Caco-2 (cell line): Measurements from ENCODE around the gene SEPTIN3. TPM values are rescaled to one million over a fixed set of nuclear protein-coding genes. Genes with fewer than 3 reads are reported as not detected.

ENCODE experiments used
- BruUV-seq: library from RNA; stranded (reverse); fragments of 400-500 nt; replicated peaks from 2 replicates; lab custom pipeline; 2021; lab: Mats Ljungman, UMichigan
- CTCF ChIA-PET: fragments of 300-600 bp; sonication (Branson Sonifier 250); formaldehyde crosslinking; loops from one replicate; lab custom pipeline; 2022; ENCODE audit warnings: antibody characterized with exemption; lab: Charles Lee
- POLR2A ChIA-PET: fragments of 300-600 bp; sonication (Branson Sonifier 250); formaldehyde crosslinking; loops from one replicate; lab custom pipeline; 2022; ENCODE audit warnings: antibody characterized with exemption; lab: Charles Lee
- DNase-seq, 2 experiments: peaks; one replicate each; pipeline versions ENCODE4 v3.0.0 to v3.0.0-alpha.2; 2020 to 2022
- H3K27me3 ChIP-seq: replicated peaks from 2 replicates; pipeline ENCODE4 v1.6.0; 2011; ENCODE audit warnings: low read length; ENCODE audit not compliant: control insufficient read depth, insufficient read depth
- H3K36me3 ChIP-seq: 2 replicates; pipeline ENCODE4 v1.5.1; 2011; ENCODE audit warnings: low read length; ENCODE audit not compliant: control insufficient read depth, insufficient read depth
- H3K4me1 ChIP-seq: fragments of 250-450 bp; sonication (Bioruptor Pico); 2 replicates; pipeline ENCODE4 v1.5.1; 2020; ENCODE audit warnings: mild to moderate bottlenecking
- H3K4me3 ChIP-seq: 2 replicates; pipeline ENCODE4 v1.5.1; 2011; ENCODE audit warnings: low read depth, mild to moderate bottlenecking, control low read depth, low read length
- H3K9me3 ChIP-seq: fragments of 250-450 bp; sonication (Bioruptor Pico); 2 replicates; pipeline ENCODE4 v1.5.1; 2020; ENCODE audit warnings: mild to moderate bottlenecking, moderate library complexity
- H3K27ac Mint-ChIP-seq: one replicate; pipeline ENCODE4 v1.8.0; 2022; ENCODE audit warnings: mixed read lengths; ENCODE audit not compliant: unreplicated experiment
- H3K27me3 Mint-ChIP-seq: one replicate; pipeline ENCODE4 v1.8.0; 2022; ENCODE audit warnings: mixed read lengths; ENCODE audit not compliant: insufficient read depth, unreplicated experiment
- H3K36me3 Mint-ChIP-seq: one replicate; pipeline ENCODE4 v1.8.0; 2022; ENCODE audit warnings: mild to moderate bottlenecking, mixed read lengths; ENCODE audit not compliant: insufficient read depth, unreplicated experiment
- H3K4me1 Mint-ChIP-seq: one replicate; pipeline ENCODE4 v1.8.0; 2022; ENCODE audit warnings: low read depth, mixed read lengths; ENCODE audit not compliant: unreplicated experiment
- H3K4me3 Mint-ChIP-seq: one replicate; pipeline ENCODE4 v1.8.0; 2022; ENCODE audit warnings: mild to moderate bottlenecking, moderate library complexity, mixed read lengths; ENCODE audit not compliant: unreplicated experiment
- H3K9me3 Mint-ChIP-seq: one replicate; pipeline ENCODE4 v1.8.0; 2022; ENCODE audit warnings: mixed read lengths; ENCODE audit not compliant: unreplicated experiment
- CTCF ChIP-seq, 2 experiments: fragments of 200-600 bp in 1 of 2; IDR thresholded peaks; 1 replicate in 1 of 2; 2 replicates in 1 of 2; pipeline versions ENCODE4 v1.5.1 to v1.8.0; 2011 to 2022; ENCODE audit warnings: antibody characterized with exemption in 1 of 2, control low read depth in 1 of 2, inconsistent platforms in 1 of 2, low read depth in 1 of 2, low read length in 1 of 2, mild to moderate bottlenecking in 1 of 2, moderate library complexity in 1 of 2; ENCODE audit not compliant: insufficient read depth in 1 of 2, severe bottlenecking in 1 of 2, unreplicated experiment in 1 of 2
- intact Hi-C: fragments of 100-400 bp; cut with micrococcal nuclease; formaldehyde crosslinking; loops from one replicate; pipeline ENCODE4 v1.10.0; 2022; ENCODE audit not compliant: unreplicated experiment
- total RNA-seq: library from RNA; stranded (reverse); gene quantifications from 2 replicates; pipeline ENCODE4 v1.2.3, GENCODE V29; 2022

The SEPTIN3 gene
- total RNA-seq, 1 experiment from 2014 or later, result 2.2 TPM

- no peak overlapping the region for H3K4me3 Mint-ChIP-seq
- ChIA-PET POLR2A (no interaction called here), CTCF (no interaction called here)
- peaks cover 4% of the 10 kb centered on the region for H3K27me3 Mint-ChIP-seq
- no peaks in the 10 kb centered on the region for H3K9me3 ChIP-seq
- intact Hi-C loops, result no loop called here
- no peaks in the 10 kb centered on the region for H3K9me3 Mint-ChIP-seq
- no peak for TF ChIP-seq CTCF (IDR thresholded peaks at IDR 0.05; ENCODE audit: insufficient read depth in 1 of 2, low read depth in 1 of 2, low read length in 1 of 2, severe bottlenecking in 1 of 2, unreplicated experiment in 1 of 2)
- no peak for DNase-seq
- no peaks in the 10 kb centered on the region for H3K4me1 Mint-ChIP-seq
- peaks cover 9% of the 10 kb centered on the region for H3K36me3 Mint-ChIP-seq
- no peak overlapping the region for H3K4me3 ChIP-seq
- BruUV-seq, result no TSS peak
- peaks cover 5% of the 10 kb centered on the region for H3K4me1 ChIP-seq
- H3K27me3 ChIP-seq, result no peaks in the 10 kb centered on the region
- H3K36me3 ChIP-seq, result no peaks in the 10 kb centered on the region
- no peak overlapping the region for H3K27ac Mint-ChIP-seq
Measured at GRCh38 chr22:42001706-42002105, 32.5 kb downstream of the SEPTIN3 start.

GRCh38 chr22:42007922-42008321 is 38.7 kb downstream of the SEPTIN3 start:
- H3K27ac Mint-ChIP-seq, result no peak overlapping the region
- BruUV-seq, result no TSS peak

GRCh38 chr22:42010778-42011177 is 41.5 kb downstream of the SEPTIN3 start:
- TF ChIP-seq CTCF (IDR thresholded peaks at IDR 0.05; ENCODE audit: insufficient read depth in 1 of 2, low read depth in 1 of 2, low read length in 1 of 2, severe bottlenecking in 1 of 2, unreplicated experiment in 1 of 2), result no peak
- POLR2A ChIA-PET, result interaction anchor here (0.7 kb wide), 1 partner anchor 68 kb away, joined by 5 read pairs; no protein-coding TSS in a partner anchor
- H3K4me3 ChIP-seq, result no peak overlapping the region
- CTCF ChIA-PET, result interaction anchor here (0.6 kb wide), 1 partner anchor 211 kb away, joined by 3 read pairs; no protein-coding TSS in a partner anchor
- Mint-ChIP-seq H3K27me3 (peaks cover 6% of the 10 kb centered on the region), H3K9me3 (peaks cover 9% of the 10 kb centered on the region), H3K36me3 (no peaks in the 10 kb centered on the region), H3K4me3 (no peak overlapping the region), H3K4me1 (no peaks in the 10 kb centered on the region), H3K27ac (no peak overlapping the region)
- no TSS peak for BruUV-seq
- no peaks in the 10 kb centered on the region for H3K27me3 ChIP-seq
- intact Hi-C loops, result no loop called here
- H3K36me3 ChIP-seq, result no peaks in the 10 kb centered on the region
- no peaks in the 10 kb centered on the region for H3K4me1 ChIP-seq
- DNase-seq, result no peak
- H3K9me3 ChIP-seq, result peaks cover 16% of the 10 kb centered on the region

More at GRCh38 chr22:42007922-42008321, 38.7 kb downstream of the SEPTIN3 start:
- H3K9me3 Mint-ChIP-seq, result peaks cover 9% of the 10 kb centered on the region
- no peak overlapping the region for H3K4me3 ChIP-seq
- no peaks in the 10 kb centered on the region for H3K27me3 ChIP-seq
- no peaks in the 10 kb centered on the region for H3K4me1 Mint-ChIP-seq
- H3K36me3 Mint-ChIP-seq, result no peaks in the 10 kb centered on the region
- DNase-seq, result no peak
- POLR2A ChIA-PET, result no interaction called here
- H3K4me3 Mint-ChIP-seq, result no peak overlapping the region
- H3K36me3 ChIP-seq, result no peaks in the 10 kb centered on the region
- no peaks in the 10 kb centered on the region for H3K4me1 ChIP-seq
- peaks cover 4% of the 10 kb centered on the region for H3K27me3 Mint-ChIP-seq
- intact Hi-C loops, result no loop called here
- CTCF ChIA-PET, result no interaction called here
- peaks cover 16% of the 10 kb centered on the region for H3K9me3 ChIP-seq
- no peak for TF ChIP-seq CTCF (IDR thresholded peaks at IDR 0.05; ENCODE audit: insufficient read depth in 1 of 2, low read depth in 1 of 2, low read length in 1 of 2, severe bottlenecking in 1 of 2, unreplicated experiment in 1 of 2)
